ES-I3 (cell line): Measurements from ENCODE around the gene SLC17A9.
A peak's percentile ranks its signal among the peaks of the same experiment; 100 is the strongest.

Source experiments
- H3K36me3 ChIP-seq: 2 replicates; pipeline ENCODE4 v1.6.1; 2013; ENCODE audit warnings: mild to moderate bottlenecking, low read length, control low read depth, moderate library complexity; ENCODE audit not compliant: insufficient read depth
- H3K4me1 ChIP-seq: 2 replicates; pipeline ENCODE4 v1.6.1; 2013; ENCODE audit warnings: mild to moderate bottlenecking, control low read depth, low read length; ENCODE audit not compliant: insufficient read depth
- H3K9ac ChIP-seq: 2 replicates; pipeline ENCODE4 v1.6.1; 2013; ENCODE audit warnings: low read depth, mild to moderate bottlenecking, low read length, moderate library complexity
- H3K9me3 ChIP-seq: 2 replicates; pipeline ENCODE4 v1.6.1; 2013; ENCODE audit warnings: mild to moderate bottlenecking, low read length, moderate library complexity; ENCODE audit not compliant: control insufficient read depth, insufficient read depth

The SLC17A9 gene

GRCh38 chr20:62925420-62926228 is 26.9 kb upstream of the SLC17A9 start:
- Histone ChIP-seq H3K9ac (peak overlapping the region; percentile 92), H3K36me3 (no peaks in the 10 kb centered on the region), H3K4me1 (peaks cover 38% of the 10 kb centered on the region), H3K9me3 (no peaks in the 10 kb centered on the region)

DNA sequence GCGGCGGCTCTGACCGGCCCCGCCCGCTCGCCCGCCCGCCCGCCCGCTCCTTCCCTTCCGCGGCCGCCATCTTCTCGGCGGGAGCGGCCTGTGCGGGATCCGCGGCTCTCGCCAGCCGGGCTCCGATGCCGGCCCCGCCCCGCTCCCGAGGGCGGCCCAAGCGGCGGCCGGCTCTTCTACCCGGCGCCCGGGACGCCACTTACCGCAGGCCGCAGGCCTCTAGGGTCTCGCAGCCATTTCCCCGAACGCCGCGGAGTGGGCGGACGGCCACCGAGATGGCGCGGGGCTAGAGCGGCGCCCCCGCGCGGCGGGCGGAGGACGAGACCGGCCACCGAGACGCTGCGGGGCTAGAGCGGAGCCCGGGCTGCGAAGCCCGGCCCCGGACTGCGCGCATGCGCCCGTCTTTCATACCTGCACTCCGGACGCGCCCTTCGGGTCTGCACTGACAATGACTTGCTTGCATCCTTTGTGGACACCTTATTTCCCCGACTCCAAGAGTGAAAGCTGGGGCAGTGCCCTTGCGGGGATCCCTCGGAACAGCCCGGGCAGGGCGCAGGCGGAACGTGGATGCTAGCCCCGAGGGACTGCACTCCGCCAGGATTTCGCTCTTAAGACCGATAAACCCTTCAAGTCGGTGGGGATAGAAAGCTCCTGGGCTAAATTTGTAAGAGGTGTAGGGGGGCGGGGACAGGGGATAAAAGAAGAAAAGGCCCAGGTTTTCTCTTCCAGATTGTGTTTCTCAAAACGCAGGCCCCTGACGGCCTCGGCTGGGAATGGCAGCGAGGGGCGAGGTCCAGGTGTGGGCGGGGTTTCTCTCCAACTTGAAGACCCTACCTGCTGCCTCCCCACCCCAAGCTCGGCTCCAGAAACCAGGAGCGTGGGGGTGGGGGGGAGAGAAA is 26.0 kb upstream of the SLC17A9 start, which contains the start of gene DIDO1:
DIDO1 (minus strand) TSS at position 277 of the 899 bp plus-strand sequence.
- peak within 1 kb of the TSS; percentile 92 for H3K9ac ChIP-seq
- no peaks in the 10 kb centered on the region for H3K9me3 ChIP-seq
- peaks cover 43% of the 10 kb centered on the region for H3K4me1 ChIP-seq
- H3K36me3 ChIP-seq: no peaks in the 10 kb centered on the region

GRCh38 chr20:62927128-62927705 is 25.3 kb upstream of the SLC17A9 start:
- peak overlapping the region; percentile 92 for H3K9ac ChIP-seq
- H3K36me3 ChIP-seq: peaks cover 2% of the 10 kb centered on the region; the same call in 1 of the 2 replicates
- H3K9me3 ChIP-seq: no peaks in the 10 kb centered on the region
- peaks cover 48% of the 10 kb centered on the region for H3K4me1 ChIP-seq

GRCh38 chr20:62928246-62928939 is 24.1 kb upstream of the SLC17A9 start:
- Histone ChIP-seq H3K9ac (peak overlapping the region; percentile 92), H3K36me3 (peaks cover 7% of the 10 kb centered on the region), H3K9me3 (no peaks in the 10 kb centered on the region), H3K4me1 (peaks cover 44% of the 10 kb centered on the region)

- Histone ChIP-seq H3K36me3 (peaks cover 12% of the 10 kb centered on the region), H3K9ac (peak overlapping the region; percentile 92), H3K4me1 (peaks cover 40% of the 10 kb centered on the region), H3K9me3 (no peaks in the 10 kb centered on the region)
Observed at GRCh38 chr20:62929051-62929538, 23.4 kb upstream of the SLC17A9 start.

DNA sequence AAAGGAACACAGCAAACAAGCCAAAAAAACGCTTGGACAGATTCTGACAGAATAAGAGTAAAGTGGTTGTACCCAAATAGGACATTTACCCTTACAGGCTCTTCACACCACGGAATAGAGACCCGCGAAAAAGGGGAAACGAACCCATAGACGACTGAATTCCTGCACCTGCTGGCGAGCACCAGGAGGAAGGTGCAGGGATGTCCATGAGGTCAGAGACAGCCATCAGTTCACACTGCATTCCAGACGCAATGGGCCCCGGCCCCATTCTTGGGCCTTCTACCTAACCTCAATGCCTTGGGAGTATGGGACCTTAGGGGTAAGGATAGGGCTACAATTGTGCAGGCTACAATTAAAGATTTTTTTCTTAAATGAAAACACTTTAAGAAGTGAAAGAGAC is 21.0 kb upstream of the SLC17A9 start:
- Histone ChIP-seq H3K4me1 (peaks cover 57% of the 10 kb centered on the region), H3K9ac (no peak overlapping the region), H3K36me3 (peaks cover 27% of the 10 kb centered on the region), H3K9me3 (no peaks in the 10 kb centered on the region)

DNA sequence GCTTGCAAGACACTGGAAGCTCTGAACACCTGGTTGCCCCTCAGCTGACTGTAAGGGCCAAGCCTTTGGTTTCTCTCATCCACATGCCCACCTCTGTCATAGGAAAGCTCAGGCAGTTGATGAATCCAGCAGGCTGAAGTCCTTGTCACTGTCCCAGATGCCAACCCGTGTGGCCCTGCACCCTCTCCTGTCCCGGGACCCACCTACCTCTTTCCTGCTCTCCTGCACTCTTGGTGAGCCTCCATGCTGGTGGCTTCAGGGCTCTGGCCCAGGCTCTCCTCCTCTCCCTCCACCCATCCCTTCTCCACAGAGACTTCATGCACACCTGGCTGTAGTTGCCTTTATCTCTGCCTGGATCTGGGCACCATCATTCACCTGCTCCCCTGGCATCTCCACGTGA is 18.5 kb upstream of the SLC17A9 start:
- Histone ChIP-seq H3K9ac (no peak overlapping the region), H3K4me1 (peaks cover 44% of the 10 kb centered on the region), H3K36me3 (peaks cover 27% of the 10 kb centered on the region), H3K9me3 (no peaks in the 10 kb centered on the region)

DNA sequence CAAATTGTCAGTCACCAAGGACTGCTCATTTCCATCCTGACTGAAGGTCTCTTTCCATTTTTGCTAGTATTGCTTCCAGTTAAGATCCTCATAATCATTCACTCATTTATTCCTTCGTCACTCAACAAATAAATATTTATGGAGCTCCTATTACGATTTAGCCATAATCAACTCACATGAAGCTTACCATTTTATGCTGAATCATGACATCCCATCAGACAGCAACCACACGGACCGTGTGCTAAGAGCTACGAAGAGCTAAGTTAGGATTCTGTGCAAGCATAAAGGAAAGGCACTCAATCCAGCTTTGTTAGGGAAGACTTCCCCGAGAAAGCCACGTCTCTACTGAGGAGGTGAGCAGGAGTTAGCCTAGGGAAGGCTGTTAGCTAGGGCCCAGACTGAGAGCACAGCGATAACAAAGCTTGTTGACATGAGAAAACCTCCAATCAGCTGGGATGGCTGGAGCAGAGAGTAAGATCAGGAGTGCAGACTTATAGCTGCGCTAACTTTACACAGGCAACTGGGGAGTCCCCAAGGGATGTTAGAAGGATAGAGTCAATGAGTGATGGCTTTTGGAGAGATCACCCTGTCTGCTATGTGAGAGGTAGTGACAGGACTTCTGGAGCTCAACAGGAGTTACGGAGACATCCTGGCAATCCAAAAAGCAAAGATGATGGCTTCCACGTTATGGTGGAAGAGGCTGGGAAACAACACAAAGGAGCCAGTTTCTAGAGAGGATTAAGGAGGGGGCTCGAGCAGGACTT is 17.1 kb upstream of the SLC17A9 start:
- Histone ChIP-seq H3K9ac (no peak overlapping the region), H3K9me3 (no peaks in the 10 kb centered on the region), H3K4me1 (peaks cover 39% of the 10 kb centered on the region), H3K36me3 (peaks cover 27% of the 10 kb centered on the region)

GRCh38 chr20:62935968-62936585 is 16.4 kb upstream of the SLC17A9 start:
- H3K9ac ChIP-seq: peak overlapping the region; percentile 94; the same call in 1 of the 2 replicates
- H3K9me3 ChIP-seq: no peaks in the 10 kb centered on the region
- H3K4me1 ChIP-seq: peaks cover 32% of the 10 kb centered on the region
- H3K36me3 ChIP-seq: peaks cover 27% of the 10 kb centered on the region

- Histone ChIP-seq H3K9ac (peak overlapping the region; percentile 94), H3K9me3 (no peaks in the 10 kb centered on the region), H3K36me3 (peaks cover 33% of the 10 kb centered on the region), H3K4me1 (peaks cover 22% of the 10 kb centered on the region)
Observed at GRCh38 chr20:62937268-62938104, 15.0 kb upstream of the SLC17A9 start.

DNA sequence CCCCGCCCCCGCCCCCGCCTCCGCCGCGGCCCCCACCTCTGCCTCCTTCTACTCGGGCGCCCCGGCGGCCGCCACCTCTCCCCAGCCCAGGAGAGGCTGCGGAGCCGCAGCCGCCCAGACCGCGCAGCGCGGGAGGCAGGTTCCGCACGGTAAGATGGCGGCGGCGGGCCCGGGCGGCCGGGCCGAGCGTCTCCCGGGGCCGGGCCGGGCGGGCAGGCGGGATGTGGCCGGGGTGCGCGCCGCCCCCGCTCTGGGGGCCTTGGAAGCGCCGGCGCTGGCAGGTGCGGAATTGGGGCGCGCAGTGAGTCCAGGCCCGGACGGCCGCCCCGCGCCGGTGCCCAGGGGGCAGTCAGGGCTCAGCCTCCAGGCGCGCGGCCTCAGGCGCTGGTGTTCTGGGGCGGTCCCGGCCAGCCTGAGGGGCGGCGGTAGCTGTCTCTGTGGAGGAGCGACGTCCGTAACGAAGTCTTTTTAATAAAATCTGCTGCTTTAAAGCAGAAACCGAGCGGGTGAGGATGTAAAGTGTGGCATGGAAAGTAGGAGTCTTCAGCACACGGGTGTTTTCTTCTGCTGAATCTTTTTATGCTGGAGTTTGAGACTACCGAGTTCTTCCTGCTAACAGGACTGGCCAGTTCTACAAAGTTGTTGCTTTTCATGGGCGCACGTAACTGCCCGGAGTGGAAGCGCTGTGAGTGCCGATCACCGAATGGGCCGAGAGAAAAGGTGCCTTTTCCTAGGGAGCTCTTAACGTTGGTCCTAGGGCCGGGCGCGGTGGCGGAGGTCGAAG is 14.2 kb upstream of the SLC17A9 start, which contains the start of gene GID8:
GID8 (plus strand) TSS at position 43 of the 784 bp plus-strand sequence. CDS start 3,356 bp downstream, outside the sequence.
- Histone ChIP-seq H3K9ac (peak within 1 kb of the TSS; percentile 99), H3K4me1 (peaks cover 22% of the 10 kb centered on the region), H3K9me3 (no peaks in the 10 kb centered on the region), H3K36me3 (peaks cover 29% of the 10 kb centered on the region)
